ENCODE results near the gene AKR1C3. TPM values are rescaled to one million over a fixed set of nuclear protein-coding genes. Genes with fewer than 3 reads are reported as not detected.
"Not testable (repeated sequence)": the region's sequence is repeated elsewhere in the genome, so short reads cannot be mapped to it uniquely, and the experiment has no call there.

The AKR1C3 gene
- polyA plus RNA-seq, 3 donors, result 46.6 to 63.1 (median 57.4) TPM

GRCh38 chr10:5109861-5110260 is 15.6 kb downstream of the AKR1C3 start:
- not testable (repeated sequence) for DNase-seq (ENCODE audit: extremely low read depth in 1 of 11, low read depth in 9 of 11, low spot score in 4 of 11)

- DNase-seq (ENCODE audit: extremely low read depth in 1 of 11, low read depth in 9 of 11, low spot score in 4 of 11), result no peak
Observed at GRCh38 chr10:5116621-5117020, 22.4 kb downstream of the AKR1C3 start.

- DNase-seq (ENCODE audit: extremely low read depth in 1 of 11, low read depth in 9 of 11, low spot score in 4 of 11), result no peak
Observed at GRCh38 chr10:5117026-5117425, 22.8 kb downstream of the AKR1C3 start.

GRCh38 chr10:5119997-5120396 is 25.8 kb downstream of the AKR1C3 start:
- DNase-seq (ENCODE audit: extremely low read depth in 1 of 11, low read depth in 9 of 11, low spot score in 4 of 11), result not testable (repeated sequence)

- no peak for DNase-seq (ENCODE audit: extremely low read depth in 1 of 11, low read depth in 9 of 11, low spot score in 4 of 11)
Observed at GRCh38 chr10:5123886-5124285, 29.7 kb downstream of the AKR1C3 start.

GRCh38 chr10:5125315-5126044 is 31.3 kb downstream of the AKR1C3 start:
- no peak for DNase-seq (ENCODE audit: extremely low read depth in 1 of 11, low read depth in 9 of 11, low spot score in 4 of 11)

GRCh38 chr10:5135581-5135980 is 41.4 kb downstream of the AKR1C3 start:
- DNase-seq (ENCODE audit: extremely low read depth in 1 of 11, low read depth in 9 of 11, low spot score in 4 of 11), result no peak

GRCh38 chr10:5136468-5137087 is 42.4 kb downstream of the AKR1C3 start:
- no peak for DNase-seq (ENCODE audit: extremely low read depth in 1 of 11, low read depth in 9 of 11, low spot score in 4 of 11)

- DNase-seq (ENCODE audit: extremely low read depth in 1 of 11, low read depth in 9 of 11, low spot score in 4 of 11), result not testable (repeated sequence)
Observed at GRCh38 chr10:5137699-5138098, 43.5 kb downstream of the AKR1C3 start.

- peak in 8 of 11 donors; percentile 3 to 37 (median 14) for DNase-seq (ENCODE audit: extremely low read depth in 1 of 11, low read depth in 9 of 11, low spot score in 4 of 11)
Observed at GRCh38 chr10:5142199-5142598, 48.0 kb downstream of the AKR1C3 start.

GRCh38 chr10:5143137-5143536 is 48.9 kb downstream of the AKR1C3 start:
- no peak for DNase-seq (ENCODE audit: extremely low read depth in 1 of 11, low read depth in 9 of 11, low spot score in 4 of 11)

- DNase-seq (ENCODE audit: extremely low read depth in 1 of 11, low read depth in 9 of 11, low spot score in 4 of 11), result no peak
Observed at GRCh38 chr10:5146920-5147254, 52.7 kb downstream of the AKR1C3 start.

- no peak for DNase-seq (ENCODE audit: extremely low read depth in 1 of 11, low read depth in 9 of 11, low spot score in 4 of 11)
Observed at GRCh38 chr10:5147255-5147980, 53.2 kb downstream of the AKR1C3 start.

- no peak for DNase-seq (ENCODE audit: extremely low read depth in 1 of 11, low read depth in 9 of 11, low spot score in 4 of 11)
Observed at GRCh38 chr10:5147981-5148677, 53.9 kb downstream of the AKR1C3 start.

GRCh38 chr10:5148678-5149032 is 54.4 kb downstream of the AKR1C3 start:
- DNase-seq (ENCODE audit: extremely low read depth in 1 of 11, low read depth in 9 of 11, low spot score in 4 of 11), result no peak

GRCh38 chr10:5151076-5151475 is 56.9 kb downstream of the AKR1C3 start:
- no peak for DNase-seq (ENCODE audit: extremely low read depth in 1 of 11, low read depth in 9 of 11, low spot score in 4 of 11)

- no peak for DNase-seq (ENCODE audit: extremely low read depth in 1 of 11, low read depth in 9 of 11, low spot score in 4 of 11)
Observed at GRCh38 chr10:5155951-5156350, 61.7 kb downstream of the AKR1C3 start.
